ENCODE measurements around the gene GABRQ.
"Not testable (repeated sequence)": the region's sequence is repeated elsewhere in the genome, so short reads cannot be mapped to it uniquely, and the experiment has no call there.

Gene GABRQ

DNA sequence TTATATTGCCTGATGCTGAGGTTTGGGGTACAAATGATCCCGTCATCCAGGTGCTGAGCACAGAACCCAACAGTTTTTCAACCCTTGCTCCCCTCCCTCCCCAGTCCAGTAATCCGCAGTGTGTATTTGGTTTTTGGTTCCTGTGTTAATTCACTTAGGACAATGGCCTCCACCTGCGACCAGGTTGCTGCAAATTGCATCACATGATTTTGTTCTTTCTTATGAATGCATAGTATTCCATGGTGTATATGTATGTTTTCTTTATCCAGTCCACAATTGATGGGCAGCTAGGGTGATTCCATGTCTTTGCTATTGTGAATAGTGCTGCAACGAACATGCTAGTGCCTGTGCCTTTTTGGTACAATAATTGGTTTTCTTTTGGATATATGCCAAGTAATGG, 25.4 kb downstream of the GABRQ start:
- no peak for DNase-seq

GRCh38 chrX:152674135-152674534, 36.4 kb downstream of the GABRQ start:
- DNase-seq, result no peak

DNA sequence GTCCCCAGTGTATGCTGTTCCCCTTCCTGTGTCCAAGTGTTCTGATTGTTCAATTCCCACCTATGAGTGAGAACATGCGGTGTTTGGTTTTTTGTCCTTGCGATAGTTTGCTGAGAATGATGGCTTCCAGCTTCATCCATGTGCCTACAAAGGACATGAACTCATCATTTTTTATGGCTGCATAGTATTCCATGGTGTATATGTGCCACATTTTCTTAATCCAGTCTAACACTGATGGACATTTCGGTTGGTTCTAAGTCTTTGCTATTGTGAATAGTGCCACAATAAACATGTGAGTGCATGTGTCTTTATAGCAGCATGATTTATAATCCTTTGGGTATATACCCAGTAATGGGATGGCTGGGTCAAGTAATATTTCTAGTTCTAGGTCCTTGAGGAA, 37.0 kb downstream of the GABRQ start:
- DNase-seq, result not testable (repeated sequence)

- DNase-seq, result not testable (repeated sequence)
Observed at GRCh38 chrX:152681012-152681411, 43.3 kb downstream of the GABRQ start.

- DNase-seq, result not testable (repeated sequence)
Observed at GRCh38 chrX:152697952-152698931, 60.5 kb downstream of the GABRQ start, which contains the start of gene MAGEA3. Gene MAGEA3 (plus strand): TSS chrX:152698794. CDS start chrX:152700833, 2,039 bp downstream.

DNA sequence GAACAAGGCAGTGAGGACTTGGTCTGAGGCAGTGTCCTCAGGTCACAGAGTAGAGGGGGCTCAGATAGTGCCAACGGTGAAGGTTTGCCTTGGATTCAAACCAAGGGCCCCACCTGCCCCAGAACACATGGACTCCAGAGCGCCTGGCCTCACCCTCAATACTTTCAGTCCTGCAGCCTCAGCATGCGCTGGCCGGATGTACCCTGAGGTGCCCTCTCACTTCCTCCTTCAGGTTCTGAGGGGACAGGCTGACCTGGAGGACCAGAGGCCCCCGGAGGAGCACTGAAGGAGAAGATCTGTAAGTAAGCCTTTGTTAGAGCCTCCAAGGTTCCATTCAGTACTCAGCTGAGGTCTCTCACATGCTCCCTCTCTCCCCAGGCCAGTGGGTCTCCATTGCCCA, 62.7 kb downstream of the GABRQ start:
- DNase-seq, result not testable (repeated sequence)

DNA sequence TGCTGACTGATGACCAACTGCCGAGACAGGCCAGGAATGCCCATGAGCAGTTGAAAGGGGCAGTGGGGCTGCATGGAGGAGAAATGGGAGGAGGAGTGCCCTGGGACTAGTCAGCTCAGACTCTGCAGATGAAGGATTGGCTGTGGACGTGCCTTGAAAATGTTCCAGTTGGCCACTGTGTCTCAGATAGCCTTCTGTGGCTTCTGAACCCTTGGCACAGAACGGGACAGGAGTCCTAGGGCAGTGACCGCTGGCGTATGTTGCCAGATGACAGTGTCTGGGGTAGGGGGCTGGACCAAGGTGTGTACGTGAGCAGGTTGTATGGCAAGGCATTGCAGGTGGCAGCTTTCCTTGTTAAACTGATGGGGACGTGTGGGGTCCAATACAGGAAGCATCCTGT, 68.8 kb downstream of the GABRQ start:
- DNase-seq, result not testable (repeated sequence)

Data from suppressor macrophage (primary cell).